ENCODE results near the gene RPL12.

Gene RPL12

GRCh38 chr9:127405344-127406125 is 45.7 kb downstream of the RPL12 start:
- TF ChIP-seq CTCF (IDR thresholded peaks at IDR 0.05; ENCODE audit: low read depth, low read length, missing control alignments), result no peak
- Histone ChIP-seq H3K36me3 (replicated peaks) (peaks cover 3% of the 10 kb centered on the region), H3K4me3 (ENCODE audit: low read depth, low read length) (no peak overlapping the region), H3K27me3 (replicated peaks) (no peaks in the 10 kb centered on the region), H3K27ac (no peak overlapping the region)
- in situ Hi-C loops (cut with HindIII; ENCODE audit: low pct_ligation_motif_present, low sequenced_read_pairs), result no loop called here
- DNase-seq, result no peak

GRCh38 chr9:127404631-127405030 is 46.6 kb downstream of the RPL12 start:
- in situ Hi-C loops (cut with HindIII; ENCODE audit: low pct_ligation_motif_present, low sequenced_read_pairs), result no loop called here
- Histone ChIP-seq H3K27me3 (replicated peaks) (no peaks in the 10 kb centered on the region), H3K27ac (no peak overlapping the region), H3K36me3 (replicated peaks) (peaks cover 3% of the 10 kb centered on the region), H3K4me3 (ENCODE audit: low read depth, low read length) (no peak overlapping the region)
- no peak for TF ChIP-seq CTCF (IDR thresholded peaks at IDR 0.05; ENCODE audit: low read depth, low read length, missing control alignments)
- no peak for DNase-seq

- H3K27me3 ChIP-seq (replicated peaks), result no peaks in the 10 kb centered on the region
- no peak overlapping the region for H3K4me3 ChIP-seq (ENCODE audit: low read depth, low read length)
- DNase-seq, result no peak
- no peak for TF ChIP-seq CTCF (IDR thresholded peaks at IDR 0.05; ENCODE audit: low read depth, low read length, missing control alignments)
- no peak overlapping the region for H3K27ac ChIP-seq
- H3K36me3 ChIP-seq (replicated peaks), result peaks cover 3% of the 10 kb centered on the region
- in situ Hi-C loops (cut with HindIII; ENCODE audit: low pct_ligation_motif_present, low sequenced_read_pairs), result no loop called here
These were observed 47.6 kb downstream of the RPL12 start for GRCh38 chr9:127403507-127404192.

GRCh38 chr9:127402401-127403090 is 48.7 kb downstream of the RPL12 start:
- Histone ChIP-seq H3K27me3 (replicated peaks) (no peaks in the 10 kb centered on the region), H3K36me3 (replicated peaks) (peaks cover 3% of the 10 kb centered on the region), H3K4me3 (ENCODE audit: low read depth, low read length) (no peak overlapping the region), H3K27ac (no peak overlapping the region)
- in situ Hi-C loops (cut with HindIII; ENCODE audit: low pct_ligation_motif_present, low sequenced_read_pairs), result no loop called here
- TF ChIP-seq CTCF (IDR thresholded peaks at IDR 0.05; ENCODE audit: low read depth, low read length, missing control alignments), result no peak
- DNase-seq, result no peak

GRCh38 chr9:127399736-127400269 is 51.4 kb downstream of the RPL12 start:
- Histone ChIP-seq H3K4me3 (ENCODE audit: low read depth, low read length) (no peak overlapping the region), H3K27me3 (replicated peaks) (no peaks in the 10 kb centered on the region)

More at GRCh38 chr9:127399736-127400269, 51.4 kb downstream of the RPL12 start:
- no peak for TF ChIP-seq CTCF (IDR thresholded peaks at IDR 0.05; ENCODE audit: low read depth, low read length, missing control alignments)
- no peak for DNase-seq
- Histone ChIP-seq H3K36me3 (replicated peaks) (peaks cover 3% of the 10 kb centered on the region), H3K27ac (no peak overlapping the region)
- in situ Hi-C loops (cut with HindIII; ENCODE audit: low pct_ligation_motif_present, low sequenced_read_pairs), result no loop called here
